ENCODE measurements around the gene PPP6C. TPM values are rescaled to one million over a fixed set of nuclear protein-coding genes. Genes with fewer than 3 reads are reported as not detected.

Gene PPP6C
- total RNA-seq, 1 experiment from 2014 or later: 53.3 TPM

DNA sequence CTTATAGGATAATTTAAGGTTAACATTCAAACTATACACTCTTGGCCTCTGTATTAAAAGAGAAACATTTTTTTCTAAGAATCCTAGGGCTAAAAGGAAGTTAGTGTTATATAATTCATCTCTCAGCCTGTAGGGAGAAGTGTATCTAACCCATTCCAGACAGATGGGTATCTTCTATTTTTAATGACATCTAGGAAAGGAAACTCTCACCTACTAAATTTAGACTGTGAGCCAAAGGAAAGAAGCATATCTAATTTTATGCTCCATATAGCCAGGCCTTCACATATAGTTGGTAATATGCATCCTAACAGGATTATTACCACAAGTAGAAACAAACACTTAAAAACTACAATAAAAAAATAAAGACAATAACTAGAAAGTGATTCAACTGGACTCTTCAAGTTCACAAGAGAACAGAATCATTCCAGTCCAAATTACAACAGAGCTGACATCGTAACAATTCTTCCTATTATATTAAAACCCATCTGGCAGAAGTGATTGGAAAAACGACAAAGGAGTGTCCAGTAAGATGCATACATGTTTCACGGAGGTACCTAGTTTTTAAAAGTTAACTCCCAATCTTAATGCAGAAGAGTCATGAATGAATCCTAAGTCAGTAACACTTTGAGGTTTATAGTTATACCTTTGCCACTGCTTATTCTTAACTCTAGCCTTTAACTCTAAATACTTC is 85.7 kb downstream of the PPP6C start:
- H3K9me3 ChIP-seq (ENCODE audit: control insufficient read depth, low read depth, low read length): no peaks in the 10 kb centered on the region
- H3K27me3 ChIP-seq (ENCODE audit: insufficient read depth, low read length): no peaks in the 10 kb centered on the region
- no peaks in the 10 kb centered on the region for H4K20me1 ChIP-seq (ENCODE audit: control insufficient read depth, insufficient read depth, insufficient read length)
- no peak overlapping the region for H4K5ac ChIP-seq (ENCODE audit: insufficient read length, low read depth, low read length)
- H3K14ac ChIP-seq (ENCODE audit: insufficient read depth, low read length): no peak overlapping the region
- H2BK5ac ChIP-seq (ENCODE audit: insufficient read length, low read length): no peak overlapping the region
- DNase-seq: no peak
- no peaks in the 10 kb centered on the region for H3K23me2 ChIP-seq (ENCODE audit: insufficient read length, low read depth, low read length, poor library complexity, severe bottlenecking)
- Mint-ChIP-seq H3K27ac (no peak overlapping the region), H3K4me3 (no peak overlapping the region), H3K36me3 (ENCODE audit: insufficient read depth in 1 of 3, low read depth in 3 of 3) (peaks cover 5 to 10% (median 6%) of the 10 kb centered on the region in 3 experiments; a peak in 5 of 7 replicates), H3K9me3 (peaks cover 7 to 9% of the 10 kb centered on the region in 2 experiments; a peak in 4 of 5 replicates), H3K27me3 (ENCODE audit: low read depth) (no peaks in the 10 kb centered on the region), H3K4me1 (peaks cover 3 to 5% of the 10 kb centered on the region in 2 experiments; a peak in 1 of 4 replicates)
- no peak overlapping the region for H4K91ac ChIP-seq (ENCODE audit: insufficient read length, low read depth, low read length)
- H4K8ac ChIP-seq (replicated peaks; ENCODE audit: insufficient read length, low read depth, low read length): no peak overlapping the region
- H2BK120ac ChIP-seq (ENCODE audit: low read depth, low read length, poor library complexity, severe bottlenecking): no peak overlapping the region
- no peak overlapping the region for H3K4me2 ChIP-seq (ENCODE audit: insufficient read depth, insufficient read length, low read length)
- WGBS (ENCODE audit: extremely low coverage, insufficient read length, low lambda C conversion rate): no CpG with 5 or more reads among the region's 3 CpGs
- no peak overlapping the region for H2BK15ac ChIP-seq (ENCODE audit: low read depth, low read length)
- no peak overlapping the region for H2BK20ac ChIP-seq (ENCODE audit: low read depth, low read length, poor library complexity, severe bottlenecking)
- no peak overlapping the region for H3K56ac ChIP-seq (ENCODE audit: insufficient read length, low read depth, low read length)
- H2BK12ac ChIP-seq (ENCODE audit: insufficient read length, low read depth, low read length): no peak overlapping the region
- H3K4ac ChIP-seq (ENCODE audit: low read depth, low read length): no peak overlapping the region
- H3K27ac ChIP-seq (ENCODE audit: insufficient read length, low read depth, low read length): no peak overlapping the region
- no peak overlapping the region for H2AK5ac ChIP-seq (ENCODE audit: insufficient read length, low read length)
- H3K23ac ChIP-seq (ENCODE audit: insufficient read length, low read depth, low read length): no peak overlapping the region
- no peak overlapping the region for H3K9ac ChIP-seq (ENCODE audit: extremely low read depth, insufficient read length, low read length)
- H3T11ph ChIP-seq (ENCODE audit: low read length): no peak overlapping the region
- no peak overlapping the region for H3K18ac ChIP-seq (ENCODE audit: insufficient read length, low read depth, low read length)
- no peaks in the 10 kb centered on the region for H3K79me2 ChIP-seq (ENCODE audit: insufficient read depth, low read length)
- TF ChIP-seq, protein P1, sequence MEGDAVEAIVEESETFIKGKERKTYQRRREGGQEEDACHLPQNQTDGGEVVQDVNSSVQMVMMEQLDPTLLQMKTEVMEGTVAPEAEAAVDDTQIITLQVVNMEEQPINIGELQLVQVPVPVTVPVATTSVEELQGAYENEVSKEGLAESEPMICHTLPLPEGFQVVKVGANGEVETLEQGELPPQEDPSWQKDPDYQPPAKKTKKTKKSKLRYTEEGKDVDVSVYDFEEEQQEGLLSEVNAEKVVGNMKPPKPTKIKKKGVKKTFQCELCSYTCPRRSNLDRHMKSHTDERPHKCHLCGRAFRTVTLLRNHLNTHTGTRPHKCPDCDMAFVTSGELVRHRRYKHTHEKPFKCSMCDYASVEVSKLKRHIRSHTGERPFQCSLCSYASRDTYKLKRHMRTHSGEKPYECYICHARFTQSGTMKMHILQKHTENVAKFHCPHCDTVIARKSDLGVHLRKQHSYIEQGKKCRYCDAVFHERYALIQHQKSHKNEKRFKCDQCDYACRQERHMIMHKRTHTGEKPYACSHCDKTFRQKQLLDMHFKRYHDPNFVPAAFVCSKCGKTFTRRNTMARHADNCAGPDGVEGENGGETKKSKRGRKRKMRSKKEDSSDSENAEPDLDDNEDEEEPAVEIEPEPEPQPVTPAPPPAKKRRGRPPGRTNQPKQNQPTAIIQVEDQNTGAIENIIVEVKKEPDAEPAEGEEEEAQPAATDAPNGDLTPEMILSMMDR (conservative IDR thresholded peaks at IDR 0.05): no peak
- H3K4me1 ChIP-seq (ENCODE audit: insufficient read depth, low read length): no peaks in the 10 kb centered on the region
- no peak overlapping the region for H2AFZ ChIP-seq (ENCODE audit: low read length)
- H3K79me1 ChIP-seq (ENCODE audit: insufficient read depth, low read depth, low read length, poor library complexity, severe bottlenecking): peaks cover 4% of the 10 kb centered on the region

All from H9 (cell line).